ENCODE data around the gene OR6S1. TPM values are rescaled to one million over a fixed set of nuclear protein-coding genes. Genes with fewer than 3 reads are reported as not detected.

Gene OR6S1
- total and polyA plus RNA-seq, 2 donors (not counting 3 experiments of a cell fraction or from before 2014, with no cell fraction given), result not detected

- CTCF ChIA-PET, result interaction anchor here (1.9 kb wide), 1 partner anchor 187 kb away, joined by 10 read pairs; the partner anchor contains the start of gene TEP1
- intact Hi-C loops (cut with micrococcal nuclease), result no loop called here
Measured at GRCh38 chr14:20601522-20601921, 40.0 kb downstream of the OR6S1 start.

More at GRCh38 chr14:20601522-20601921, 40.0 kb downstream of the OR6S1 start:
- Histone ChIP-seq H3K36me3 (ENCODE audit: control insufficient read depth in 2 of 2, extremely low read depth in 1 of 2, insufficient read depth in 2 of 2, low read length in 2 of 2) (no peaks in the 10 kb centered on the region), H3K4me3 (replicated peaks in 1 of 3; ENCODE audit: insufficient read depth in 1 of 3, low read depth in 1 of 3, low read length in 3 of 3) (no peak overlapping the region), H3K27me3 (ENCODE audit: control insufficient read depth in 2 of 2, insufficient read depth in 2 of 2, low read length in 2 of 2) (peaks cover 0 to 2% of the 10 kb centered on the region in 2 experiments), H3K4me2 (ENCODE audit: insufficient read depth, low read length) (no peak overlapping the region), H3K9me3 (replicated peaks; ENCODE audit: control insufficient read depth, insufficient read depth, low read length) (no peaks in the 10 kb centered on the region), H2AFZ (ENCODE audit: low read depth, low read length) (no peak overlapping the region), H3K9me1 (replicated peaks; ENCODE audit: control insufficient read depth, extremely low read depth, insufficient read depth, low read length) (no peaks in the 10 kb centered on the region), H3K27ac (ENCODE audit: insufficient read depth, low read depth, low read length) (no peak overlapping the region), H4K20me1 (replicated peaks; ENCODE audit: control insufficient read depth, extremely low read depth, insufficient read depth, low read length) (no peaks in the 10 kb centered on the region), H3K4me1 (ENCODE audit: control insufficient read depth, extremely low read depth, insufficient read depth, low read length) (no peaks in the 10 kb centered on the region), H3K79me2 (ENCODE audit: control insufficient read depth, insufficient read depth, low read length) (no peaks in the 10 kb centered on the region), H3K9ac (replicated peaks; ENCODE audit: extremely low read depth, insufficient read depth, low read length) (no peak overlapping the region)
- BruUV-seq (replicated peaks), result no TSS peak
- no peak for TF ChIP-seq MAX (IDR thresholded peaks at IDR 0.05; ENCODE audit: insufficient read depth, insufficient read length)
- no peak for TF ChIP-seq FOS (IDR thresholded peaks at IDR 0.05; ENCODE audit: borderline replicate concordance, insufficient read depth, low read length)
- no peak for TF ChIP-seq MYC (IDR thresholded peaks at IDR 0.05; ENCODE audit: low read depth, low read length)
- TF ChIP-seq POLR2AphosphoS5 (IDR thresholded peaks at IDR 0.05; ENCODE audit: insufficient read depth, low read depth, low read length), result no peak
- no peak for TF ChIP-seq CTCF (IDR thresholded peaks at IDR 0.05; ENCODE audit: extremely low read depth in 1 of 2, insufficient read depth in 1 of 2, low read depth in 1 of 2, low read length in 2 of 2)
- TF ChIP-seq EZH2 (IDR thresholded peaks at IDR 0.05; ENCODE audit: borderline replicate concordance, low read depth, low read length, severe bottlenecking), result no peak
- no peak for TF ChIP-seq POLR2A (IDR thresholded peaks at IDR 0.05; ENCODE audit: low read depth, low read length)
- TF ChIP-seq JUN (IDR thresholded peaks at IDR 0.05; ENCODE audit: borderline replicate concordance, insufficient read depth, insufficient read length, low read depth), result no peak
- no peak for DNase-seq (ENCODE audit: low read depth, low spot score)
- dilution Hi-C loops (cut with MboI; ENCODE audit: extremely low pct_ligation_motif_present, low sequenced_read_pairs), result no loop called here
- POLR2A ChIA-PET, result no interaction called here
- no peak for FAIRE-seq
